BE2C (cell line): ENCODE data around the gene NDUFS7.

ENCODE experiments used
- DNase-seq: peaks from one replicate; pipeline ENCODE4 v3.0.0-alpha.2; 2020
- H3K27me3 ChIP-seq: fragments of 250-450 bp; sonication (Bioruptor Pico); 2 replicates; pipeline ENCODE4 v1.5.1; 2020; ENCODE audit warnings: mild to moderate bottlenecking
- H3K36me3 ChIP-seq: fragments of 250-450 bp; sonication (Bioruptor Pico); 2 replicates; pipeline ENCODE4 v1.5.1; 2020; ENCODE audit warnings: mild to moderate bottlenecking
- H3K4me1 ChIP-seq: fragments of 250-450 bp; sonication (Bioruptor Pico); 2 replicates; pipeline ENCODE4 v1.5.1; 2020
- H3K4me3 ChIP-seq: 2 replicates; pipeline ENCODE4 v1.5.1; 2011; ENCODE audit warnings: low read depth, low read length
- H3K9me3 ChIP-seq: fragments of 250-450 bp; sonication (Bioruptor Pico); 2 replicates; pipeline ENCODE4 v1.5.1; 2020
- TF ChIP-seq, protein P1 (sequence below): IDR thresholded peaks from 2 replicates; pipeline ENCODE4 v1.5.1; 2012; ENCODE audit warnings: mild to moderate bottlenecking, low read depth, low read length

The NDUFS7 gene

GRCh38 chr19:1392407-1392806 lies 8.7 kb downstream of the NDUFS7 start:
- H3K9me3 ChIP-seq = no peaks in the 10 kb centered on the region
- peaks cover 15% of the 10 kb centered on the region for H3K4me1 ChIP-seq
- TF ChIP-seq, protein P1, sequence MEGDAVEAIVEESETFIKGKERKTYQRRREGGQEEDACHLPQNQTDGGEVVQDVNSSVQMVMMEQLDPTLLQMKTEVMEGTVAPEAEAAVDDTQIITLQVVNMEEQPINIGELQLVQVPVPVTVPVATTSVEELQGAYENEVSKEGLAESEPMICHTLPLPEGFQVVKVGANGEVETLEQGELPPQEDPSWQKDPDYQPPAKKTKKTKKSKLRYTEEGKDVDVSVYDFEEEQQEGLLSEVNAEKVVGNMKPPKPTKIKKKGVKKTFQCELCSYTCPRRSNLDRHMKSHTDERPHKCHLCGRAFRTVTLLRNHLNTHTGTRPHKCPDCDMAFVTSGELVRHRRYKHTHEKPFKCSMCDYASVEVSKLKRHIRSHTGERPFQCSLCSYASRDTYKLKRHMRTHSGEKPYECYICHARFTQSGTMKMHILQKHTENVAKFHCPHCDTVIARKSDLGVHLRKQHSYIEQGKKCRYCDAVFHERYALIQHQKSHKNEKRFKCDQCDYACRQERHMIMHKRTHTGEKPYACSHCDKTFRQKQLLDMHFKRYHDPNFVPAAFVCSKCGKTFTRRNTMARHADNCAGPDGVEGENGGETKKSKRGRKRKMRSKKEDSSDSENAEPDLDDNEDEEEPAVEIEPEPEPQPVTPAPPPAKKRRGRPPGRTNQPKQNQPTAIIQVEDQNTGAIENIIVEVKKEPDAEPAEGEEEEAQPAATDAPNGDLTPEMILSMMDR = no peak
- DNase-seq = no peak
- H3K4me3 ChIP-seq = no peak overlapping the region
- peaks cover 58% of the 10 kb centered on the region for H3K36me3 ChIP-seq
- H3K27me3 ChIP-seq = no peaks in the 10 kb centered on the region

GRCh38 chr19:1392939-1393530 lies 9.3 kb downstream of the NDUFS7 start:
- Histone ChIP-seq H3K36me3 (peaks cover 56% of the 10 kb centered on the region), H3K4me1 (peaks cover 15% of the 10 kb centered on the region), H3K9me3 (no peaks in the 10 kb centered on the region), H3K27me3 (no peaks in the 10 kb centered on the region), H3K4me3 (no peak overlapping the region)
- DNase-seq = no peak
- TF ChIP-seq, protein P1 = no peak

DNA sequence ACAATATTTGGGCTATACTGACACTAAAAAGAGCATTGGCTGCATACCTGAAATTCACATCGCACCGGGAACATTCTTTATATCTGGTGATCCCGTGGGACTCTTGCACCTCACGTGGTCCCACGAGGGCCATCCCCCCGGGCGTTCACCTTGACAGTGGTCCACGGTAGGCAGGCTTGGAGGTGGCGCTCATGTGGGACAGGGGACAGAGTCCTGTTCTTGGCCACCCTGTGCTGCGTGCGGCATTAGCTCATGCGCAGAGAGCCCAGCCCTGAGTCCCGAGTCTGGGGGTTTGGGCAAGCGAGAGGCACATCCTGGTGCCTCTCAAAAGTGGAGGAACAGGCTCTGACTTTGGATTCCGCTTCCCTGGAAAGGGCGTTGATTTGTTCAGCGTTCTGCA lies 10.1 kb downstream of the NDUFS7 start:
- H3K36me3 ChIP-seq = peaks cover 48% of the 10 kb centered on the region
- no peak overlapping the region for H3K4me3 ChIP-seq
- peaks cover 15% of the 10 kb centered on the region for H3K4me1 ChIP-seq
- no peaks in the 10 kb centered on the region for H3K27me3 ChIP-seq
- no peak for DNase-seq
- H3K9me3 ChIP-seq = no peaks in the 10 kb centered on the region
- TF ChIP-seq, protein P1 = no peak

DNA sequence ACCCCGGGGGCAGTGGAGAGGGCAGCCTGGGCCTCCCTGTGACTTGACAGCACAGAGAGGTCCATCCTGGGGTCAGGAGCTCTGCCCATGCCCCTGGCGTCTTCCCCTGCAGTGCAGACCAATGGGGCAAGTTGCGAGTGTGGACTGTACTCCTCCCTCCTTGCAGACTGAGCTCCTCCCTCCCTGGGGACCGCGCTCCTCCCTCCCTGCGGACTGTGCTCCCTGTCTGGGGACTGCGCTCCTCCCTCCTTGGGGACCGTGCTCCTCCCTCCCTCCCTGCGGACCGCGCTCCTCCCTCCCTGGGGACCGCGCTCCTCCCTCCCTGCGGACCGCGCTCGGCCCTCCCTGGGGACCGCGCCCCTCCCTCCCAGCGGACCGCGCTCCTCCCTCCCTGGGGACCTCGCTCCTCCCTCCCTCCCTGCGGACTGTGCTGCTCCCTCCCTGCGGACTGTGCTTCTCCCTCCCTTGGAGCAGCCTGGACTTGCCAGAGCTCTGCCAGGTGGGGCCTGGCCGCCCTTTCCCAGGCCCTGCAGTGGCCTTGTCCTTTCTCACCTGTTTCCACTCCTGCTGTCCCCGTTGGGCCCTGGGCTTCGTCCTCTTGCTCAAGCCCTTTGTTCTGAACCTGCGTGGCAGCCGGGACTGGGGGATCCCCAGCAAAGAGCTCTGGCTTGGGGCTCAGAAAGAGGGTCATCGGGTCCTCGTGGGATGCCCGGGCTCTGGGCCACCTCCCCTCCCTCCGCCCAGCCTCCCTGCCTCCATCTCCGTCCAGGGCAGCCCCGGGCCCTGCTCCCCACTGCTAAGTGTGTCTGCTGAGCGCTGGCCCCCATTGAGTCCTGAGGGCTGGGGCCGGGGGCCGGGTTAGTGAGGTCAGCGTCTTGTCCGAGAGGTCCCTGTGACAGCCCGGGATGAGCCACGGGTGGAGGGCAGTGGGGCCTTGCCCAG lies 10.8 kb downstream of the NDUFS7 start:
- peaks cover 15% of the 10 kb centered on the region for H3K4me1 ChIP-seq
- TF ChIP-seq, protein P1 = no peak
- no peaks in the 10 kb centered on the region for H3K27me3 ChIP-seq
- H3K36me3 ChIP-seq = peaks cover 41% of the 10 kb centered on the region
- H3K9me3 ChIP-seq = no peaks in the 10 kb centered on the region
- no peak for DNase-seq
- no peak overlapping the region for H3K4me3 ChIP-seq

GRCh38 chr19:1395194-1396018 lies 11.7 kb downstream of the NDUFS7 start:
- peak; percentile 70 for DNase-seq
- Histone ChIP-seq H3K4me1 (peaks cover 15% of the 10 kb centered on the region), H3K27me3 (no peaks in the 10 kb centered on the region), H3K36me3 (peaks cover 36% of the 10 kb centered on the region), H3K9me3 (no peaks in the 10 kb centered on the region), H3K4me3 (0 out of 2 replicates have a peak overlapping the region, but pooled peaks have one; percentile 4)
- TF ChIP-seq, protein P1 = no peak
